HL-60 (cell line): ENCODE measurements around the gene MYO7A.

Experiments used
- DNase-seq, 2 experiments: peaks; one replicate each; pipeline ENCODE4 v3.0.0-alpha.2; 2010 to 2020; ENCODE audit warnings: low read depth in 1 of 2, low spot score in 1 of 2
- H3K27ac ChIP-seq: fragments of 250-450 bp; sonication (Bioruptor Pico); replicated peaks from 2 replicates; pipeline ENCODE4 v1.5.1; 2020; ENCODE audit warnings: mild to moderate bottlenecking, moderate library complexity
- H3K27me3 ChIP-seq: fragments of 250-450 bp; sonication (Bioruptor Pico); 2 replicates; pipeline ENCODE4 v1.5.1; 2021; ENCODE audit warnings: mild to moderate bottlenecking, moderate library complexity; ENCODE audit not compliant: insufficient read depth, poor library complexity, severe bottlenecking
- H3K4me3 ChIP-seq: replicated peaks from 2 replicates; pipeline ENCODE4 v1.5.1; 2011; ENCODE audit warnings: mild to moderate bottlenecking, control low read depth, low read length; ENCODE audit not compliant: insufficient read depth
- CTCF ChIP-seq: IDR thresholded peaks from one replicate; pipeline ENCODE4 v1.5.1; 2011; ENCODE audit warnings: low read length, control low read depth, inconsistent platforms; ENCODE audit not compliant: insufficient read depth
- GABPA ChIP-seq: IDR thresholded peaks from 2 replicates; pipeline ENCODE4 v1.6.1; 2012; ENCODE audit warnings: low read depth
- POLR2AphosphoS5 ChIP-seq: IDR thresholded peaks from 2 replicates; pipeline ENCODE4 v1.6.1; 2012; ENCODE audit warnings: low read depth
- REST ChIP-seq: IDR thresholded peaks from 2 replicates; pipeline ENCODE4 v1.6.1; 2012; ENCODE audit warnings: low read depth; ENCODE audit not compliant: insufficient replicate concordance
- SPI1 ChIP-seq: IDR thresholded peaks from 2 replicates; pipeline ENCODE4 v1.6.1; 2012; ENCODE audit warnings: low read depth, mild to moderate bottlenecking, borderline replicate concordance

The MYO7A gene

GRCh38 chr11:77118086-77118485 lies 10.0 kb upstream of the MYO7A start:
- DNase-seq: no peak
- H3K27ac ChIP-seq: no peak overlapping the region
- H3K4me3 ChIP-seq: no peak overlapping the region

GRCh38 chr11:77118971-77119370 lies 9.1 kb upstream of the MYO7A start:
- H3K27ac ChIP-seq: no peak overlapping the region
- DNase-seq: no peak
- TF ChIP-seq POLR2AphosphoS5 (no peak), CTCF (no peak), GABPA (no peak), REST (no peak), SPI1 (no peak)
- no peaks in the 10 kb centered on the region for H3K27me3 ChIP-seq
- no peak overlapping the region for H3K4me3 ChIP-seq

More at GRCh38 chr11:77118086-77118485, 10.0 kb upstream of the MYO7A start:
- TF ChIP-seq SPI1 (no peak), GABPA (no peak), REST (no peak), CTCF (no peak), POLR2AphosphoS5 (no peak)
- no peaks in the 10 kb centered on the region for H3K27me3 ChIP-seq

GRCh38 chr11:77119531-77119936 lies 8.5 kb upstream of the MYO7A start:
- Histone ChIP-seq H3K4me3 (no peak overlapping the region), H3K27me3 (no peaks in the 10 kb centered on the region), H3K27ac (no peak overlapping the region)
- DNase-seq: no peak
- TF ChIP-seq SPI1 (no peak), GABPA (no peak), REST (no peak)

GRCh38 chr11:77120571-77120970 lies 7.5 kb upstream of the MYO7A start:
- TF ChIP-seq REST (no peak), POLR2AphosphoS5 (no peak), SPI1 (no peak), CTCF (no peak), GABPA (no peak)

More at GRCh38 chr11:77120571-77120970, 7.5 kb upstream of the MYO7A start:
- no peaks in the 10 kb centered on the region for H3K27me3 ChIP-seq
- H3K27ac ChIP-seq: no peak overlapping the region
- no peak for DNase-seq
- H3K4me3 ChIP-seq: no peak overlapping the region
